ENCODE results near the gene GNA12.
"Not testable (repeated sequence)": the region's sequence is repeated elsewhere in the genome, so short reads cannot be mapped to it uniquely, and the experiment has no call there.

The GNA12 gene

GRCh38 chr7:2726316-2727018 lies 117.6 kb downstream of the GNA12 start:
- Histone ChIP-seq H3K27ac (replicated peaks) (no peak overlapping the region), H3K27me3 (ENCODE audit: insufficient read depth, poor library complexity, severe bottlenecking) (no peaks in the 10 kb centered on the region), H3K4me3 (replicated peaks; ENCODE audit: insufficient read depth, low read length) (no peak overlapping the region)
- TF ChIP-seq SPI1 (IDR thresholded peaks at IDR 0.05; ENCODE audit: borderline replicate concordance, low read depth) (no peak), REST (IDR thresholded peaks at IDR 0.05; ENCODE audit: insufficient replicate concordance, low read depth) (no peak), POLR2AphosphoS5 (IDR thresholded peaks at IDR 0.05; ENCODE audit: low read depth) (no peak)
- no peak for DNase-seq (ENCODE audit: low read depth in 1 of 2, low spot score in 1 of 2)

GRCh38 chr7:2725178-2726105 lies 118.7 kb downstream of the GNA12 start:
- H3K27me3 ChIP-seq (ENCODE audit: insufficient read depth, poor library complexity, severe bottlenecking) = no peaks in the 10 kb centered on the region
- no peak overlapping the region for H3K4me3 ChIP-seq (replicated peaks; ENCODE audit: insufficient read depth, low read length)
- H3K27ac ChIP-seq (replicated peaks) = no peak overlapping the region
- no peak for DNase-seq (ENCODE audit: low read depth in 1 of 2, low spot score in 1 of 2)
- no peak for TF ChIP-seq REST (IDR thresholded peaks at IDR 0.05; ENCODE audit: insufficient replicate concordance, low read depth)
- TF ChIP-seq CTCF (IDR thresholded peaks at IDR 0.05; ENCODE audit: insufficient read depth, low read length) = no peak
- TF ChIP-seq SPI1 (IDR thresholded peaks at IDR 0.05; ENCODE audit: borderline replicate concordance, low read depth) = no peak
- TF ChIP-seq GABPA (IDR thresholded peaks at IDR 0.05; ENCODE audit: low read depth) = no peak
- TF ChIP-seq POLR2AphosphoS5 (IDR thresholded peaks at IDR 0.05; ENCODE audit: low read depth) = no peak

- TF ChIP-seq CTCF (IDR thresholded peaks at IDR 0.05; ENCODE audit: insufficient read depth, low read length) (no peak), SPI1 (IDR thresholded peaks at IDR 0.05; ENCODE audit: borderline replicate concordance, low read depth) (no peak), POLR2AphosphoS5 (IDR thresholded peaks at IDR 0.05; ENCODE audit: low read depth) (no peak), REST (IDR thresholded peaks at IDR 0.05; ENCODE audit: insufficient replicate concordance, low read depth) (no peak), GABPA (IDR thresholded peaks at IDR 0.05; ENCODE audit: low read depth) (no peak)
- H3K4me3 ChIP-seq (replicated peaks; ENCODE audit: insufficient read depth, low read length) = no peak overlapping the region
- H3K27ac ChIP-seq (replicated peaks) = no peak overlapping the region
- DNase-seq (ENCODE audit: low read depth in 1 of 2, low spot score in 1 of 2) = no peak
- no peaks in the 10 kb centered on the region for H3K27me3 ChIP-seq (ENCODE audit: insufficient read depth, poor library complexity, severe bottlenecking)
These were observed 119.5 kb downstream of the GNA12 start for GRCh38 chr7:2724453-2725177.

- not testable (repeated sequence) for H3K27me3 ChIP-seq (ENCODE audit: insufficient read depth, poor library complexity, severe bottlenecking); DNase-seq (ENCODE audit: low read depth in 1 of 2, low spot score in 1 of 2); H3K4me3 ChIP-seq (replicated peaks; ENCODE audit: insufficient read depth, low read length); H3K27ac ChIP-seq (replicated peaks)
These were observed 120.1 kb downstream of the GNA12 start for GRCh38 chr7:2724036-2724435.

Data from HL-60 (cell line).